ENCODE results near the gene DCP1A. TPM values are rescaled to one million over a fixed set of nuclear protein-coding genes. Genes with fewer than 3 reads are reported as not detected.

Gene DCP1A
- total and polyA plus RNA-seq, 2 of the 13 experiments (the other 11 are each of a cell fraction or from before 2014, with no cell fraction given) = 14.2 to 41.2 TPM

DNA sequence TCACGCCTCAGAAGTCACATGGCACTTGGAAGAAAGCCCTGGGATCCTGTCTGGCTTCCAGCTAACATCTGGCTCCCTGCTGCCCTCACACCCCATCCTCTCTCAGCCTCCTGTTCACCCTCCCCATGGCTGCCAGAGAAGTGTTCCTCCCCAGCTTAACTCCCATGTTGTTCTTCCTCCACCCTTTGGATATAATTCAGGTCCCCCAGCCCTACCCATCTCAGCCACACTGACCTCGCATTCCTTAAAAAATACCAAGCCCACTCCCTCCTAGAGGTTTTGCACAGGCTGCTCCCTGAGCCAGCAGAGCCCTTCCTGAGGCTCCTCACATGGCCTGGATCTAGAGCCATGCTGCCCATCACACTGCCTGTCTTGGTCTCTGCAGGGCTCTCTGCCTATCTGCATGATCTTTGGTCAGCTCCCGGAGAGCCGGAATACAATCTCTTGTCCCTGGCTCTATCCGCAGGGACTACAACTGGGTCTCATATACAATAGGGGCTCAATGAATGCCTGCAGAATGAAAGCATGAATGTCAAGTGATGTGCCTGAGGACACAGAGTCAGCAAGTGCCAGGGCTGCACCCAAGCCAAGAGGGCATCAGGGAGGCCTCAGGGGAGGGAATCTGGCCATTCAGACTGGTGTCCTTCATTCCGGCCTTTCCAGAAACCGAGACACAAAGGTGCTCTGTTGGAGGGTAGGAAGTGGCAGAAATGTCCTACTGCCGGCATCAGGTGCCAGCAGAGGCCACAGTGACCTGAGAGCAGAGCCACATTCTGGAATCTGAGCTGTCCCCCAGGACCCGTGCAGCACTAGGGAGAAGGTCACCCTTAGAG, 87.7 kb downstream of the DCP1A start (continued):
- no peak for TF ChIP-seq SRY (CRISPR knock-in tag; IDR thresholded peaks at IDR 0.05)
- no peak for TF ChIP-seq EP300 (IDR thresholded peaks at IDR 0.05; ENCODE audit: low read depth in 2 of 2, low read length in 2 of 2)
- no peak for TF ChIP-seq EP300 (CRISPR knock-in tag; IDR thresholded peaks at IDR 0.05; ENCODE audit: borderline replicate concordance)
- TF ChIP-seq ZNF713 (CRISPR knock-in tag; IDR thresholded peaks at IDR 0.05) = no peak
- TF ChIP-seq, protein P1, sequence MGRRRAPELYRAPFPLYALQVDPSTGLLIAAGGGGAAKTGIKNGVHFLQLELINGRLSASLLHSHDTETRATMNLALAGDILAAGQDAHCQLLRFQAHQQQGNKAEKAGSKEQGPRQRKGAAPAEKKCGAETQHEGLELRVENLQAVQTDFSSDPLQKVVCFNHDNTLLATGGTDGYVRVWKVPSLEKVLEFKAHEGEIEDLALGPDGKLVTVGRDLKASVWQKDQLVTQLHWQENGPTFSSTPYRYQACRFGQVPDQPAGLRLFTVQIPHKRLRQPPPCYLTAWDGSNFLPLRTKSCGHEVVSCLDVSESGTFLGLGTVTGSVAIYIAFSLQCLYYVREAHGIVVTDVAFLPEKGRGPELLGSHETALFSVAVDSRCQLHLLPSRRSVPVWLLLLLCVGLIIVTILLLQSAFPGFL (CRISPR knock-in tag; IDR thresholded peaks at IDR 0.05) = no peak
- TF ChIP-seq, protein P2, sequence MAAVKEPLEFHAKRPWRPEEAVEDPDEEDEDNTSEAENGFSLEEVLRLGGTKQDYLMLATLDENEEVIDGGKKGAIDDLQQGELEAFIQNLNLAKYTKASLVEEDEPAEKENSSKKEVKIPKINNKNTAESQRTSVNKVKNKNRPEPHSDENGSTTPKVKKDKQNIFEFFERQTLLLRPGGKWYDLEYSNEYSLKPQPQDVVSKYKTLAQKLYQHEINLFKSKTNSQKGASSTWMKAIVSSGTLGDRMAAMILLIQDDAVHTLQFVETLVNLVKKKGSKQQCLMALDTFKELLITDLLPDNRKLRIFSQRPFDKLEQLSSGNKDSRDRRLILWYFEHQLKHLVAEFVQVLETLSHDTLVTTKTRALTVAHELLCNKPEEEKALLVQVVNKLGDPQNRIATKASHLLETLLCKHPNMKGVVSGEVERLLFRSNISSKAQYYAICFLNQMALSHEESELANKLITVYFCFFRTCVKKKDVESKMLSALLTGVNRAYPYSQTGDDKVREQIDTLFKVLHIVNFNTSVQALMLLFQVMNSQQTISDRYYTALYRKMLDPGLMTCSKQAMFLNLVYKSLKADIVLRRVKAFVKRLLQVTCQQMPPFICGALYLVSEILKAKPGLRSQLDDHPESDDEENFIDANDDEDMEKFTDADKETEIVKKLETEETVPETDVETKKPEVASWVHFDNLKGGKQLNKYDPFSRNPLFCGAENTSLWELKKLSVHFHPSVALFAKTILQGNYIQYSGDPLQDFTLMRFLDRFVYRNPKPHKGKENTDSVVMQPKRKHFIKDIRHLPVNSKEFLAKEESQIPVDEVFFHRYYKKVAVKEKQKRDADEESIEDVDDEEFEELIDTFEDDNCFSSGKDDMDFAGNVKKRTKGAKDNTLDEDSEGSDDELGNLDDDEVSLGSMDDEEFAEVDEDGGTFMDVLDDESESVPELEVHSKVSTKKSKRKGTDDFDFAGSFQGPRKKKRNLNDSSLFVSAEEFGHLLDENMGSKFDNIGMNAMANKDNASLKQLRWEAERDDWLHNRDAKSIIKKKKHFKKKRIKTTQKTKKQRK (IDR thresholded peaks at IDR 0.05; ENCODE audit: low read length) = no peak
- TF ChIP-seq ZNF234 (CRISPR knock-in tag; conservative IDR thresholded peaks at IDR 0.05) = no peak
- TF ChIP-seq NPAS2 (CRISPR knock-in tag; IDR thresholded peaks at IDR 0.05; ENCODE audit: borderline replicate concordance) = no peak
- TF ChIP-seq BHLHE40 (IDR thresholded peaks at IDR 0.05; ENCODE audit: low read length) = no peak
- TF ChIP-seq FOXK1 (CRISPR knock-in tag; IDR thresholded peaks at IDR 0.05; ENCODE audit: borderline replicate concordance, low read depth) = no peak
- TF ChIP-seq ZNF776 (CRISPR knock-in tag; IDR thresholded peaks at IDR 0.05) = no peak
- TF ChIP-seq ZBTB1 (CRISPR knock-in tag; IDR thresholded peaks at IDR 0.05; ENCODE audit: borderline replicate concordance) = no peak
- TF ChIP-seq, protein P3, sequence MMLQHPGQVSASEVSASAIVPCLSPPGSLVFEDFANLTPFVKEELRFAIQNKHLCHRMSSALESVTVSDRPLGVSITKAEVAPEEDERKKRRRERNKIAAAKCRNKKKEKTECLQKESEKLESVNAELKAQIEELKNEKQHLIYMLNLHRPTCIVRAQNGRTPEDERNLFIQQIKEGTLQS (CRISPR knock-in tag; IDR thresholded peaks at IDR 0.05) = no peak
- TF ChIP-seq, protein P4, sequence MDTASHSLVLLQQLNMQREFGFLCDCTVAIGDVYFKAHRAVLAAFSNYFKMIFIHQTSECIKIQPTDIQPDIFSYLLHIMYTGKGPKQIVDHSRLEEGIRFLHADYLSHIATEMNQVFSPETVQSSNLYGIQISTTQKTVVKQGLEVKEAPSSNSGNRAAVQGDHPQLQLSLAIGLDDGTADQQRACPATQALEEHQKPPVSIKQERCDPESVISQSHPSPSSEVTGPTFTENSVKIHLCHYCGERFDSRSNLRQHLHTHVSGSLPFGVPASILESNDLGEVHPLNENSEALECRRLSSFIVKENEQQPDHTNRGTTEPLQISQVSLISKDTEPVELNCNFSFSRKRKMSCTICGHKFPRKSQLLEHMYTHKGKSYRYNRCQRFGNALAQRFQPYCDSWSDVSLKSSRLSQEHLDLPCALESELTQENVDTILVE (CRISPR knock-in tag; IDR thresholded peaks at IDR 0.05) = no peak
- TF ChIP-seq, protein P5, sequence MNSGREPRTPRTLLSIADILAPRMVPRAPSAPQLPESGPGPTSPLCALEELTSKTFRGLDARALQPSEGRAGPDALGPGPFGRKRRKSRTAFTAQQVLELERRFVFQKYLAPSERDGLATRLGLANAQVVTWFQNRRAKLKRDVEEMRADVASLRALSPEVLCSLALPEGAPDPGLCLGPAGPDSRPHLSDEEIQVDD (CRISPR knock-in tag; IDR thresholded peaks at IDR 0.05; ENCODE audit: borderline replicate concordance) = no peak
- TF ChIP-seq ARNTL (CRISPR knock-in tag; IDR thresholded peaks at IDR 0.05) = no peak
- no peak for TF ChIP-seq MEIS1 (CRISPR knock-in tag; IDR thresholded peaks at IDR 0.05; ENCODE audit: borderline replicate concordance)
- TF ChIP-seq ZNF598 (CRISPR knock-in tag; IDR thresholded peaks at IDR 0.05; ENCODE audit: borderline replicate concordance) = no peak
- no peak for TF ChIP-seq RCOR2 (CRISPR knock-in tag; IDR thresholded peaks at IDR 0.05)
